ENCODE data around the gene CLCN1. TPM values are rescaled to one million over a fixed set of nuclear protein-coding genes. Genes with fewer than 3 reads are reported as not detected.

The CLCN1 gene
- total and polyA plus RNA-seq, 10 of the 15 experiments (the other 5 are each of a cell fraction or from before 2014, with no cell fraction given), result 0.30 TPM; not detected in 9

- no peak for TF ChIP-seq CEBPZ (IDR thresholded peaks at IDR 0.05; ENCODE audit: low read depth, low read length)
Observed at GRCh38 chr7:143351060-143351459, 35.1 kb downstream of the CLCN1 start (continued).

- ChIA-PET RAD21 (ENCODE audit: unreplicated experiment) (no interaction called here), POLR2A (no interaction called here), CTCF (no interaction called here), SMC1A (ENCODE audit: uncharacterized antibody, unreplicated experiment) (no interaction called here)
- in situ Hi-C loops (cut with MboI) (no loop called here), intact Hi-C loops (cut with micrococcal nuclease; ENCODE audit: unreplicated experiment) (no loop called here)
- Histone ChIP-seq H3K27me3 (replicated peaks in 1 of 2; ENCODE audit: control insufficient read depth in 2 of 2, insufficient read depth in 2 of 2, low read length in 1 of 2) (peaks cover 3 to 5% of the 10 kb centered on the region in 2 experiments; a peak in 3 of 4 replicates), H3K4me1 (ENCODE audit: control insufficient read depth, insufficient read depth, low read length) (no peaks in the 10 kb centered on the region), H3K27ac (ENCODE audit: control insufficient read depth, insufficient read depth) (no peak overlapping the region), H3K36me3 (ENCODE audit: control insufficient read depth in 2 of 2, insufficient read depth in 2 of 2, low read length in 1 of 2) (no peaks in the 10 kb centered on the region), H3K9ac (ENCODE audit: control insufficient read depth, insufficient read depth, low read length) (no peak overlapping the region), H3K9me3 (replicated peaks; ENCODE audit: control insufficient read depth, insufficient read depth, low read length) (no peaks in the 10 kb centered on the region), H4K20me1 (ENCODE audit: control insufficient read depth, insufficient read depth) (no peaks in the 10 kb centered on the region), H2AFZ (ENCODE audit: control insufficient read depth, low read depth, low read length) (no peak overlapping the region), H3K79me2 (ENCODE audit: control insufficient read depth, insufficient read depth, low read length) (no peaks in the 10 kb centered on the region), H3K4me3 (no peak overlapping the region), H3K4me2 (ENCODE audit: control insufficient read depth, insufficient read depth) (no peak overlapping the region)
- BruUV-seq (replicated peaks), result no TSS peak
- FAIRE-seq (no peak), ATAC-seq (no peak), DNase-seq (ENCODE audit: low read depth, low spot score) (no peak)
- 52% methylated on average over 9 of the region's 9 CpGs for WGBS (ENCODE audit: insufficient coverage, insufficient replicate concordance, low lambda C conversion rate, missing lambda C conversion rate)
- no peak for TF ChIP-seq ATF7 (IDR thresholded peaks at IDR 0.05; ENCODE audit: low read depth)
- TF ChIP-seq RELB (IDR thresholded peaks at IDR 0.05; ENCODE audit: low read depth), result no peak
- no peak for TF ChIP-seq FOXK2 (IDR thresholded peaks at IDR 0.05)
- TF ChIP-seq HDAC2 (IDR thresholded peaks at IDR 0.05), result no peak
- TF ChIP-seq ZNF592 (IDR thresholded peaks at IDR 0.05), result no peak
- no peak for TF ChIP-seq RB1 (IDR thresholded peaks at IDR 0.05; ENCODE audit: borderline replicate concordance)
- no peak for TF ChIP-seq BRCA1 (IDR thresholded peaks at IDR 0.05; ENCODE audit: low read depth, low read length)
- no peak for TF ChIP-seq NR2C1 (IDR thresholded peaks at IDR 0.05)
- no peak for TF ChIP-seq SMAD1 (IDR thresholded peaks at IDR 0.05; ENCODE audit: low read depth, partially characterized antibody)
- no peak for TF ChIP-seq REST (IDR thresholded peaks at IDR 0.05; ENCODE audit: low read depth, low read length)
Observed at GRCh38 chr7:143351574-143351973, 35.7 kb downstream of the CLCN1 start.
